MM.1S (cell line): Measurements from ENCODE around the gene DIAPH3.

Experiments
- DNase-seq: peaks from one replicate; pipeline ENCODE4 v3.0.0-alpha.2; 2015
- H2AFZ ChIP-seq: fragments of 300-600 bp; sonication (generic); 2 replicates; pipeline ENCODE4 v1.6.0; 2016; ENCODE audit warnings: antibody characterized with exemption, low read length
- H3F3A ChIP-seq: fragments of 300-600 bp; sonication (generic); 2 replicates; pipeline ENCODE4 v1.6.1; 2016; ENCODE audit warnings: mild to moderate bottlenecking, antibody characterized with exemption, low read length, moderate library complexity, mixed read lengths; ENCODE audit not compliant: insufficient read depth
- H3K27ac ChIP-seq: fragments of 300-600 bp; sonication (generic); 2 replicates; pipeline ENCODE4 v1.5.1; 2016; ENCODE audit warnings: mild to moderate bottlenecking, low read length
- H3K27me3 ChIP-seq: fragments of 300-600 bp; sonication (generic); replicated peaks from 2 replicates; pipeline ENCODE4 v1.6.0; 2016; ENCODE audit warnings: low read length; ENCODE audit not compliant: insufficient read depth
- H3K36me3 ChIP-seq: fragments of 300-600 bp; sonication (generic); replicated peaks from 2 replicates; pipeline ENCODE4 v1.6.1; 2016; ENCODE audit warnings: mild to moderate bottlenecking, low read length, mixed read lengths; ENCODE audit not compliant: insufficient read depth
- H3K4me1 ChIP-seq: fragments of 300-600 bp; sonication (generic); 2 replicates; pipeline ENCODE4 v1.6.1; 2016; ENCODE audit warnings: low read length, mixed read lengths
- H3K4me2 ChIP-seq: fragments of 300-600 bp; sonication (generic); 2 replicates; pipeline ENCODE4 v1.6.0; 2016; ENCODE audit warnings: low read depth, low read length
- H3K4me3 ChIP-seq: fragments of 300-600 bp; sonication (generic); 2 replicates; pipeline ENCODE4 v1.5.1; 2016; ENCODE audit warnings: low read length, mixed read lengths
- H3K79me2 ChIP-seq: fragments of 300-600 bp; sonication (generic); 2 replicates; pipeline ENCODE4 v1.6.1; 2016; ENCODE audit warnings: mixed run types, low read length, mixed read lengths
- H3K9ac ChIP-seq: fragments of 300-600 bp; sonication (generic); 2 replicates; pipeline ENCODE4 v1.6.1; 2016; ENCODE audit warnings: low read length, mixed read lengths
- H3K9me2 ChIP-seq: fragments of 300-600 bp; sonication (generic); replicated peaks from 2 replicates; pipeline ENCODE4 v1.6.1; 2016; ENCODE audit warnings: mild to moderate bottlenecking, low read length, mixed read lengths; ENCODE audit not compliant: insufficient read depth
- H3K9me3 ChIP-seq: fragments of 300-600 bp; sonication (generic); replicated peaks from 2 replicates; pipeline ENCODE4 v1.6.1; 2016; ENCODE audit warnings: mild to moderate bottlenecking, low read length, mixed read lengths; ENCODE audit not compliant: insufficient read depth
- H4K20me1 ChIP-seq: fragments of 300-600 bp; sonication (generic); 2 replicates; pipeline ENCODE4 v1.6.1; 2016; ENCODE audit warnings: mild to moderate bottlenecking, low read length, moderate library complexity, mixed read lengths; ENCODE audit not compliant: insufficient read depth
- CTCF ChIP-seq: fragments of 300-600 bp; sonication (generic); IDR thresholded peaks from 2 replicates; pipeline ENCODE4 v1.5.1; 2016; ENCODE audit warnings: antibody characterized with exemption, low read length, mixed read lengths
- EZH2 ChIP-seq: fragments of 300-600 bp; sonication (generic); optimal IDR thresholded peaks from 2 replicates; pipeline ENCODE3; 2017; ENCODE audit warnings: low read depth, mild to moderate bottlenecking, antibody characterized with exemption, low read length, mixed read lengths
- EZH2phosphoT487 ChIP-seq: fragments of 300-600 bp; sonication (generic); IDR thresholded peaks from 2 replicates; pipeline ENCODE4 v1.6.1; 2018; ENCODE audit warnings: antibody characterized with exemption, low read length

The DIAPH3 gene

DNA sequence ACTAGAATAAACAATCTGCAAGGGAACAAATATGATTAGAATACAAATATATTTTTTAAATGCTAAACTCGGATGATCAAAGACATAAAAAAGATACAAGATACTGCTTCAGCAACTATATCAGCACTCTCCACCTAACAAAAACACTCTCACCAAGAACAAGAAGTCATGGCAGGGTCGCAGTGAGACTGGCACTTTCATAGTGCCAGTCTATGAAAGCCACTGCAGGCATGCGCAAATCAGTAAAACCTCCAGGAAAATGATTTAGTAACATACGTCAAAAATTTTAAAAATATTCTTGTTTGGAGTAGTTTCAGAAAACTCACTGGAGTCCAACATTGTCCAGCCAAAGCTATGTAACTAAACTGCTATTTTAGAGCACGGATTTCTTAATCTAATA is 295.9 kb downstream of the DIAPH3 start:
- Histone ChIP-seq H3K79me2 (no peaks in the 10 kb centered on the region), H3K36me3 (no peaks in the 10 kb centered on the region), H4K20me1 (no peaks in the 10 kb centered on the region), H2AFZ (no peak overlapping the region), H3K27ac (no peak overlapping the region), H3K4me2 (no peak overlapping the region), H3K9ac (no peak overlapping the region), H3F3A (no peaks in the 10 kb centered on the region), H3K4me1 (no peaks in the 10 kb centered on the region), H3K4me3 (no peak overlapping the region), H3K27me3 (no peaks in the 10 kb centered on the region), H3K9me3 (no peaks in the 10 kb centered on the region), H3K9me2 (no peaks in the 10 kb centered on the region)
- no peak for DNase-seq
- no peak for TF ChIP-seq CTCF
- no peak for TF ChIP-seq EZH2
- TF ChIP-seq EZH2phosphoT487, result no peak

GRCh38 chr13:59865398-59865797 is 298.3 kb downstream of the DIAPH3 start:
- Histone ChIP-seq H3K9ac (no peak overlapping the region), H3K9me3 (no peaks in the 10 kb centered on the region)
- TF ChIP-seq EZH2phosphoT487 (no peak), EZH2 (no peak), CTCF (no peak)

GRCh38 chr13:59863621-59864020 is 300.1 kb downstream of the DIAPH3 start:
- DNase-seq, result no peak
- no peak overlapping the region for H3K4me3 ChIP-seq
- H4K20me1 ChIP-seq, result no peaks in the 10 kb centered on the region
- no peak overlapping the region for H3K4me2 ChIP-seq
- no peaks in the 10 kb centered on the region for H3F3A ChIP-seq
- H3K36me3 ChIP-seq, result no peaks in the 10 kb centered on the region
- TF ChIP-seq EZH2 (no peak), CTCF (no peak), EZH2phosphoT487 (no peak)
- no peak overlapping the region for H2AFZ ChIP-seq
- H3K9ac ChIP-seq, result no peak overlapping the region
- H3K9me3 ChIP-seq, result no peaks in the 10 kb centered on the region
- H3K27ac ChIP-seq, result no peak overlapping the region
- no peaks in the 10 kb centered on the region for H3K9me2 ChIP-seq
- no peaks in the 10 kb centered on the region for H3K79me2 ChIP-seq
- H3K4me1 ChIP-seq, result no peaks in the 10 kb centered on the region
- H3K27me3 ChIP-seq, result no peaks in the 10 kb centered on the region

More at GRCh38 chr13:59865398-59865797, 298.3 kb downstream of the DIAPH3 start:
- H4K20me1 ChIP-seq, result no peaks in the 10 kb centered on the region
- H3K4me1 ChIP-seq, result no peaks in the 10 kb centered on the region
- DNase-seq, result no peak
- H3K9me2 ChIP-seq, result no peaks in the 10 kb centered on the region
- H3K4me2 ChIP-seq, result no peak overlapping the region
- no peaks in the 10 kb centered on the region for H3K27me3 ChIP-seq
- H3F3A ChIP-seq, result no peaks in the 10 kb centered on the region
- no peaks in the 10 kb centered on the region for H3K79me2 ChIP-seq
- H3K36me3 ChIP-seq, result no peaks in the 10 kb centered on the region
- H3K27ac ChIP-seq, result no peak overlapping the region
- no peak overlapping the region for H3K4me3 ChIP-seq
- H2AFZ ChIP-seq, result no peak overlapping the region
